K562 (cell line): ENCODE results near the gene UBE2I. TPM values are rescaled to one million over a fixed set of nuclear protein-coding genes. Genes with fewer than 3 reads are reported as not detected.

Source experiments
- ATAC-seq: fragments of 200-7000 bp; cut with Tn5 transposase; 3 replicates; pipeline ENCODE4 v1.9.1; 2020; ENCODE audit warnings: moderate library complexity
- BruUV-seq: library from RNA; stranded (reverse); fragments of 400-500 nt; replicated peaks from 2 replicates; lab custom pipeline; 2021; lab: Mats Ljungman, UMichigan
- CTCF ChIA-PET: fragments of 300-600 bp; formaldehyde crosslinking; extraction: SDS; loops from one replicate; lab custom pipeline; 2021; ENCODE audit warnings: low intra/inter-chr PET ratio; lab: Yijun Ruan, JAX
- POLR2A ChIA-PET: fragments of 300-600, 350-650 bp; sonication (Branson Sonifier 250); formaldehyde crosslinking; extraction: SDS; loops from one replicate; lab custom pipeline; 2021; ENCODE audit warnings: antibody characterized with exemption, inconsistent platforms; lab: Yijun Ruan, JAX
- DNase-seq, 4 experiments: peaks; one replicate each; pipeline versions ENCODE4 v3.0.0 to v3.0.0-alpha.2; 2011 to 2018; ENCODE audit warnings: low spot score in 3 of 4, mixed read lengths in 3 of 4; ENCODE audit errors: extremely low read depth in 1 of 4
- FAIRE-seq: peaks from 2 replicates; lab custom pipeline; 2011; peaks lifted over from hg19 to GRCh38; lab: Jason Lieb, UNC
- H2AFZ ChIP-seq: 2 replicates; pipeline ENCODE4 v1.6.0; 2011; ENCODE audit warnings: low read depth, low read length, control low read depth, inconsistent platforms
- H3K27ac ChIP-seq: fragments of 200-600 bp; 3 replicates; pipeline ENCODE4 v1.8.0; 2011; ENCODE audit warnings: low read depth, mild to moderate bottlenecking, control low read depth, inconsistent platforms, low read length, moderate library complexity, mixed read lengths; ENCODE audit errors: extremely low read depth
- H3K27me3 ChIP-seq, 2 experiments: fragments of 300-600 bp in 1 of 2; 2 replicates in 1 of 2; 3 replicates in 1 of 2; pipeline versions ENCODE4 v1.6.0 to v1.8.0; 2011; ENCODE audit warnings: inconsistent platforms in 2 of 2, low read length in 2 of 2, mild to moderate bottlenecking in 1 of 2, mixed read lengths in 1 of 2, moderate library complexity in 1 of 2; ENCODE audit not compliant: control insufficient read depth in 2 of 2, insufficient read depth in 2 of 2
- H3K36me3 ChIP-seq: fragments of 300-600 bp; 3 replicates; pipeline ENCODE4 v1.8.0; 2011; ENCODE audit warnings: mild to moderate bottlenecking, low read length, inconsistent platforms; ENCODE audit not compliant: control insufficient read depth, insufficient read depth
- H3K4me1 ChIP-seq, 2 experiments: fragments of 200-600 bp in 1 of 2; replicated peaks in 1 of 2; 2 replicates in 1 of 2; 3 replicates in 1 of 2; pipeline versions ENCODE4 v1.5.1 to v1.8.0; 2011; ENCODE audit warnings: inconsistent platforms in 2 of 2, low read length in 2 of 2, mild to moderate bottlenecking in 1 of 2, mixed read lengths in 1 of 2, moderate library complexity in 1 of 2; ENCODE audit not compliant: control insufficient read depth in 2 of 2, insufficient read depth in 2 of 2
- H3K4me2 ChIP-seq: 2 replicates; pipeline ENCODE4 v1.6.1; 2011; ENCODE audit warnings: low read length, control low read depth, inconsistent platforms, mixed read lengths; ENCODE audit not compliant: insufficient read depth
- H3K4me3 ChIP-seq: fragments of 200-600 bp; sonication (generic), shearing (Covaris generic); 2 replicates; pipeline ENCODE4 v1.5.1; 2016; ENCODE audit warnings: control low read depth, inconsistent platforms
- H3K79me2 ChIP-seq: fragments of 200-600 bp; 3 replicates; pipeline ENCODE4 v1.8.0; 2011; ENCODE audit warnings: low read length, inconsistent platforms; ENCODE audit not compliant: control insufficient read depth, insufficient read depth
- H3K9ac ChIP-seq, 2 experiments: 2 replicates each; pipeline versions ENCODE4 v1.6.0 to v1.6.1; 2011; ENCODE audit warnings: low read depth in 2 of 2, low read length in 2 of 2, control low read depth in 1 of 2, inconsistent platforms in 1 of 2, mild to moderate bottlenecking in 1 of 2, mixed read lengths in 1 of 2; ENCODE audit not compliant: insufficient read depth in 1 of 2
- H3K9me1 ChIP-seq: one replicate; pipeline ENCODE4 v1.6.0; 2011; ENCODE audit warnings: inconsistent platforms, mild to moderate bottlenecking, low read length, moderate library complexity; ENCODE audit not compliant: control insufficient read depth, insufficient read depth
- H3K9me3 ChIP-seq: replicated peaks from 2 replicates; pipeline ENCODE4 v1.5.1; 2011; ENCODE audit warnings: low read depth, low read length, inconsistent platforms; ENCODE audit not compliant: control insufficient read depth, insufficient read depth
- H4K20me1 ChIP-seq: replicated peaks from 2 replicates; pipeline ENCODE4 v1.6.1; 2011; ENCODE audit warnings: low read length, inconsistent platforms, mixed read lengths; ENCODE audit not compliant: control insufficient read depth, insufficient read depth
- ATF2 ChIP-seq: sonication (generic); formaldehyde crosslinking; IDR thresholded peaks from 2 replicates; pipeline ENCODE4 v1.8.1; 2022; ENCODE audit warnings: missing genetic modification reagents
- CBX2 ChIP-seq: fragments of 200-600 bp; sonication (generic); IDR thresholded peaks from one replicate; pipeline ENCODE4 v1.6.1; 2012; ENCODE audit warnings: mild to moderate bottlenecking, low read length, inconsistent platforms; ENCODE audit not compliant: insufficient read depth, poor library complexity, severe bottlenecking
- POLR2G ChIP-seq: fragments of 200-400 bp; formaldehyde crosslinking; IDR thresholded peaks from 2 replicates; pipeline ENCODE4 v1.6.1; 2017; ENCODE audit warnings: low read depth, mild to moderate bottlenecking, antibody characterized with exemption, low read length, moderate library complexity
- PYGO2 ChIP-seq: fragments of 450-650 bp; IDR thresholded peaks from 2 replicates; pipeline ENCODE4 v1.6.1; 2016; ENCODE audit warnings: mild to moderate bottlenecking, missing genetic modification characterization, moderate library complexity, missing compliant biosample characterization
- RBFOX2 ChIP-seq: fragments of 200-400 bp; formaldehyde crosslinking; IDR thresholded peaks from 2 replicates; pipeline ENCODE4 v1.6.1; 2017; ENCODE audit warnings: low read depth, mild to moderate bottlenecking, low read length, moderate library complexity
- ZBTB9 ChIP-seq: fragments of 450-650 bp; formaldehyde crosslinking; IDR thresholded peaks from 2 replicates; pipeline ENCODE4 v1.4.0; 2020; ENCODE audit warnings: mild to moderate bottlenecking, moderate library complexity
- WGBS: fragments of 100-300 bp; shearing (Covaris generic); methylation state at CpG from one replicate; pipeline ENCODE4 v1.1.6; 2016; ENCODE audit warnings: low coverage, mixed read lengths; ENCODE audit not compliant: insufficient coverage; ENCODE audit errors: missing lambda C conversion rate; 5-methylcytosine and 5-hydroxymethylcytosine counted together
- in situ Hi-C: fragments of 300-500 bp; cut with MboI; formaldehyde crosslinking; loops from 4 replicates; pipeline ENCODE4 v1.15.0; 2018; ENCODE audit warnings: inconsistent platforms, mixed read lengths
- intact Hi-C: fragments of 100-400 bp; cut with micrococcal nuclease; formaldehyde crosslinking; loops from 2 replicates; pipeline ENCODE4 v1.14.2; 2022
- polyA plus RNA-seq, 8 experiments: library from polyadenylated mRNA; depleted of rRNA in 4 of 8; stranded (reverse) in 5 of 8; unstranded in 3 of 8; fragments of >200 nt; fragmentation: Nextera tagmentation in 2 of 8; fragmentation: Illumina TruSeq in 1 of 8; extraction: Ambion mirVana in 2 of 8; extraction: Trizol in 1 of 8; gene quantifications; 2 replicates each; pipeline versions ENCODE4 v1.2.1 to v1.2.3, GENCODE V29; 2011 to 2014; ENCODE audit warnings: inconsistent platforms in 1 of 8, missing spikeins in 1 of 8
- total RNA-seq, 7 experiments: library from RNA; depleted of rRNA in 6 of 7; stranded (reverse); fragments of >200 nt in 6 of 7; fragmentation: Illumina TruSeq in 2 of 7; extraction: Trizol in 2 of 7; gene quantifications; 2 replicates each; pipeline versions ENCODE4 v1.2.1 to v1.2.3, GENCODE V29; 2011 to 2021; ENCODE audit warnings: low replicate concordance in 1 of 7
- TF ChIP-seq, protein P1 (sequence below): fragments of 250-450 bp; sonication (Bioruptor Pico); IDR thresholded peaks from 2 replicates; pipeline ENCODE4 v1.4.0; 2020; ENCODE audit warnings: mild to moderate bottlenecking, moderate library complexity

The UBE2I gene
- total and polyA plus RNA-seq, 9 of the 15 experiments (the other 6 are each of a cell fraction or from before 2014, with no cell fraction given): 36.6 to 254 (median 104) TPM

DNA sequence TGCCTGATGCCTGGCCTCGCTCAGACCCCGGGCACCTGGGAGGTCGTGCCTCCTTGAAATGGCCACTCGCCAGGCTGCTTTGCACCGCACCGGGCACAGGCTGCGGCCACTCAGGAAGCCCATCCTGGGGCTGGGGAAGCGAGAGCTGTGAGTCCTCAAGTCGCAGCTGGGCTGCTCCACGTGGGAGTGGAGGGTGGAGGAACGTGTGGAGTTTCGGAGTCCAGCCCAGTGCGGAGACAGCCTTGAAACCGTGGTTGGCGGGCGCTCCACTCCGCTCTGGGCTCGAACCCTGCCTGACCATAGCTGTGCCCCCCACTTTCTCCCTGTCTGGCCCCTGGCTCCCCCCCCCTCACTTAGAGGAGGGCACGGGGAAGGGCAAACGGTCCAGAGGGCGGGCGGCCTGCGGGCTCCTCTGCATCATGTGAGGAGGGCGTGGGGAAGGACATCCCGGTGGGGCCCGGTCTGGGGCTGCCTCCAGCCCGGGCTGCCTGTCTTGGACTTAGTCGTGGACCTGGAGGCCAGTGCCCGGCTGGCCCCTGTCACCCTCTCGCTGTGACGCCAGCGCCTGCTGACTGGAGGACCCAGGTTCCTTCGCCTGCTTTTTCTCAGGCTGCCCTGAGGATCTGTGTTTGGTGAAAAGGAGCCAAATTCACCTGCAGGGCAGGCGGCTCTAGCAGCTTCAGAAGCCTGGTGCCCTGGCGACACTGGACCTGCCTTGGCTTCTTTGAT lies 2.5 kb downstream of the UBE2I start:
- FAIRE-seq: no peak
- intact Hi-C loops: no loop called here
- in situ Hi-C loops: no loop called here

DNA sequence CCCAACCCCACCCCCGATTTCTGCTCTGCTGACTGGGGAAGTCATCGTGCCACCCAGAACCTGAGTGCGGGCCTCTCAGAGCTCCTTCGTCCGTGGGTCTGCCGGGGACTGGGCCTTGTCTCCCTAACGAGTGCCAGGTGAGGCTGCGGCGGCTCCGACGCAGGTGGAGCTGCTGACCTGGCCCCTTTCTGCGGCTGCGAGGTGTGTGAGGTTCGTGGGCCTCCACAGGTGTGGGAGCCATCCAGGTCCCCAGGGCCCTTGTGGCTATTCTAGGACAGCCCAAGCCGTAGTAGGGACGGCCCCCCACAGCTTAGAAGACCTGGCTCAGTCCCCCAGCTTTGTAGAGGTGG lies 3.0 kb downstream of the UBE2I start:
- Histone ChIP-seq H3K4me1 (peaks cover 12 to 57% of the 10 kb centered on the region in 2 experiments), H4K20me1 (peaks cover 50% of the 10 kb centered on the region), H3K9ac (peak overlapping the region in 1 of 2 experiments; percentile 99; a peak in 1 of 4 replicates), H2AFZ (no peak overlapping the region), H3K9me3 (no peaks in the 10 kb centered on the region), H3K4me2 (no peak overlapping the region), H3K4me3 (no peak overlapping the region), H3K79me2 (peaks cover 67% of the 10 kb centered on the region), H3K27me3 (no peaks in the 10 kb centered on the region), H3K27ac (no peak overlapping the region; the same call in 2 of the 3 replicates), H3K36me3 (peaks cover 70% of the 10 kb centered on the region), H3K9me1 (peaks cover 19% of the 10 kb centered on the region)
- no peak for FAIRE-seq
- intact Hi-C loops: no loop called here
- in situ Hi-C loops: no loop called here
- 91% methylated on average over 14 of the region's 16 CpGs for WGBS
- BruUV-seq: no TSS peak
- ChIA-PET POLR2A (interaction anchor here (0.6 to 1.7 kb wide), 5 partner anchors 11 to 298 kb away, joined by 3 to 6 read pairs (median 4); no protein-coding TSS in a partner anchor), CTCF (no interaction called here)
- TF ChIP-seq, protein P1, sequence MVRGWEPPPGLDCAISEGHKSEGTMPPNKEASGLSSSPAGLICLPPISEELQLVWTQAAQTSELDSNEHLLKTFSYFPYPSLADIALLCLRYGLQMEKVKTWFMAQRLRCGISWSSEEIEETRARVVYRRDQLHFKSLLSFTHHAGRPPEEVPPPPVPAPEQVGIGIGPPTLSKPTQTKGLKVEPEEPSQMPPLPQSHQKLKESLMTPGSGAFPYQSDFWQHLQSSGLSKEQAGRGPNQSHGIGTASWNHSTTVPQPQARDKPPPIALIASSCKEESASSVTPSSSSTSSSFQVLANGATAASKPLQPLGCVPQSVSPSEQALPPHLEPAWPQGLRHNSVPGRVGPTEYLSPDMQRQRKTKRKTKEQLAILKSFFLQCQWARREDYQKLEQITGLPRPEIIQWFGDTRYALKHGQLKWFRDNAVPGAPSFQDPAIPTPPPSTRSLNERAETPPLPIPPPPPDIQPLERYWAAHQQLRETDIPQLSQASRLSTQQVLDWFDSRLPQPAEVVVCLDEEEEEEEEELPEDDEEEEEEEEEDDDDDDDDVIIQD: no peak
- no peak for TF ChIP-seq PYGO2 (tag)
- no peak for TF ChIP-seq ATF2 (CRISPR knock-in tag)
- TF ChIP-seq ZBTB9: no peak
- no peak for ATAC-seq
- no peak for DNase-seq

More for the DNA sequence above, 2.5 kb downstream of the UBE2I start:
- no peaks in the 10 kb centered on the region for H3K9me3 ChIP-seq
- H3K79me2 ChIP-seq: peaks cover 64% of the 10 kb centered on the region
- peak overlapping the region; percentile 91; the same call in 1 of the 2 replicates for H3K4me3 ChIP-seq
- H3K36me3 ChIP-seq: peaks cover 64% of the 10 kb centered on the region
- peak overlapping the region in 1 of 2 experiments; percentile 99; a peak in 3 of 4 replicates for H3K9ac ChIP-seq
- H3K27me3 ChIP-seq: no peaks in the 10 kb centered on the region
- peaks cover 50% of the 10 kb centered on the region for H4K20me1 ChIP-seq
- ChIA-PET CTCF (no interaction called here), POLR2A (interaction anchor here (1.2 to 1.7 kb wide), 3 partner anchors 11 to 20 kb away, joined by 3 to 6 read pairs (median 4); no protein-coding TSS in a partner anchor)
- BruUV-seq: no TSS peak
- peak overlapping the region; percentile 87 for H3K4me2 ChIP-seq
- TF ChIP-seq CBX2: no peak
- TF ChIP-seq RBFOX2: peak; percentile 69
- peak; percentile 64 for TF ChIP-seq POLR2G
- peak overlapping the region; percentile 11; the same call in 1 of the 3 replicates for H3K27ac ChIP-seq
- peaks cover 12 to 60% of the 10 kb centered on the region in 2 experiments for H3K4me1 ChIP-seq
- WGBS: 83% methylated on average over 29 of the region's 35 CpGs
- DNase-seq (no peak), ATAC-seq (no peak)
- no peak overlapping the region for H2AFZ ChIP-seq
- H3K9me1 ChIP-seq: peaks cover 19% of the 10 kb centered on the region
